HG03457 (cell line): ENCODE data around the gene PCDHA6.
"Not testable (repeated sequence)": the region's sequence is repeated elsewhere in the genome, so short reads cannot be mapped to it uniquely, and the experiment has no call there.

ENCODE experiments used
- ATAC-seq: cut with Tn5 transposase; IDR thresholded peaks from one replicate; pipeline ENCODE4 v1.9.1; 2021; ENCODE audit warnings: moderate number of reproducible peaks; ENCODE audit not compliant: unreplicated experiment

Gene PCDHA6

DNA sequence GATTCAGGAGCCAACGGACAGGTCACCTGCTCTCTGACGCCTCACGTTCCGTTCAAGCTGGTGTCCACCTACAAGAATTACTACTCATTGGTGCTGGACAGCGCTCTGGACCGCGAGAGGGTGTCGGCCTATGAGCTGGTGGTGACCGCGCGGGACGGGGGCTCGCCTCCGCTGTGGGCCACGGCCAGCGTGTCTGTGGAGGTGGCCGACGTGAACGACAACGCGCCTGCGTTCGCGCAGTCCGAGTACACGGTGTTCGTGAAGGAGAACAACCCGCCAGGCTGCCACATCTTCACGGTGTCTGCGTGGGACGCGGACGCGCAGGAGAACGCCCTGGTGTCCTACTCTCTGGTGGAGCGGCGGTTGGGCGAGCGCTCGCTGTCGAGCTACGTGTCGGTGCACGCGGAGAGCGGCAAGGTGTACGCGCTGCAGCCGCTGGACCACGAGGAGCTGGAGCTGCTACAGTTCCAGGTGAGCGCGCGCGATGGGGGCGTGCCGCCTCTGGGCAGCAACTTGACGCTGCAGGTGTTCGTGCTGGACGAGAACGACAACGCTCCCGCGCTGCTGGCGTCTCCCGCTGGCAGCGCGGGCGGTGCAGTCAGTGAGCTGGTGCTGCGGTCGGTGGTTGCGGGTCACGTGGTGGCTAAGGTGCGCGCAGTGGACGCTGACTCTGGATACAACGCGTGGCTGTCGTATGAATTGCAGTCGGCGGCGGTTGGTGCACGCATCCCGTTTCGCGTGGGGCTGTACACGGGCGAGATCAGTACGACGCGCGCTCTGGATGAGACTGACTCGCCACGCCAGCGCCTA, 29.6 kb downstream of the PCDHA6 start:
- ATAC-seq: no peak

DNA sequence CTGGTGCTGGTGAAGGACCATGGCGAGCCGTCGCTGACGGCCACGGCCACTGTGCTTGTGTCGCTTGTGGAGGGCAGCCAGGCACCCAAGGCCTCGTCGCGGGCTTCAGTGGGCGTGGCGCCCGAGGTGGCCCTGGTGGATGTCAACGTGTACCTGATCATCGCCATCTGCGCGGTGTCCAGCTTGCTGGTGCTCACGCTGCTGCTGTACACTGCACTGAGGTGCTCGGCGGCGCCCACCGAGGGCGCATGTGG, 30.2 kb downstream of the PCDHA6 start:
- ATAC-seq: no peak

GRCh38 chr5:140862441-140863295, 34.9 kb downstream of the PCDHA6 start:
- ATAC-seq: no peak

GRCh38 chr5:140868721-140869554, 41.2 kb downstream of the PCDHA6 start, which contains the start of gene PCDHA11:
TSS of gene PCDHA11 (plus strand) at chr5:140868957. CDS start at chr5:140869104, 147 bp downstream.
- ATAC-seq: no peak

- ATAC-seq: no peak
Observed at GRCh38 chr5:140869555-140869886, 41.8 kb downstream of the PCDHA6 start.

GRCh38 chr5:140870221-140871201, 42.8 kb downstream of the PCDHA6 start:
- no peak for ATAC-seq

DNA sequence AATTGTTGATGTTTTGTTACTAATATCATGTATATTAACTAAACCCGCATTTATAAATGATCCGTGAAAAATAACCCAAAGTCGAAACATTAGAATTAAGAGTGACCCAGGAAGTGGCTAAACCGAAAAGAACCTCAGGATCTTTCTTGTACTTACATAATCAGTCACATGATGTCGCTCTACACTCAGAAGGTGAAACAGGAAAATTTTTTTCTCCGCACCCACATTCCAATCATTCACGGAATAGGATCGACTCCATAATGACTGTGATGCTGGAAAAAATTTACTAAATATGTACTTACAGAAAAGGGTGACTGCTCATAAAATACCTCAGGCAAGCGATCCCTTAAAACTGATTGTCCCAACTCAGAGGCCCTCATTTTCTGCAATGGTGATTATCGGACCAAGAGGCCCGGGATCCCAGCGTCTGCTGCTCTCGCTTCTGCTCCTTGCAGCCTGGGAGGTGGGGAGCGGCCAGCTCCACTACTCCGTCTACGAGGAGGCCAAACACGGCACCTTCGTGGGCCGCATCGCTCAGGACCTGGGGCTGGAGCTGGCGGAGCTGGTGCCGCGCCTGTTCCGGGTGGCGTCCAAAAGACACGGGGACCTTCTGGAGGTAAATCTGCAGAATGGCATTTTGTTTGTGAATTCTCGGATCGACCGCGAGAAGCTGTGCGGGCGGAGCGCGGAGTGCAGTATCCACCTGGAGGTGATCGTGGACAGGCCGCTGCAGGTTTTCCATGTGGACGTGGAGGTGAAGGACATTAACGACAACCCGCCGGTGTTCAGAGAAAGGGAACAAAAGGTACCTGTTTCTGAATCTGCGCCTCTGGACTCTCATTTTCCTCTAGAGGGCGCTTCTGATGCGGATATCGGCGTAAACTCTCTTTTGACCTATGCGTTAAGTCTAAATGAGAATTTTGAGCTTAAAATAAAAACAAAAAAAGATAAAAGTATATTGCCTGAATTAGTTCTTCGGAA, 47.6 kb downstream of the PCDHA6 start, which contains the start of gene PCDHA12:
TSS of gene PCDHA12 (plus strand) at position 224 of the 981 bp plus-strand sequence. CDS start at position 389, 165 bp downstream.
- no peak for ATAC-seq

DNA sequence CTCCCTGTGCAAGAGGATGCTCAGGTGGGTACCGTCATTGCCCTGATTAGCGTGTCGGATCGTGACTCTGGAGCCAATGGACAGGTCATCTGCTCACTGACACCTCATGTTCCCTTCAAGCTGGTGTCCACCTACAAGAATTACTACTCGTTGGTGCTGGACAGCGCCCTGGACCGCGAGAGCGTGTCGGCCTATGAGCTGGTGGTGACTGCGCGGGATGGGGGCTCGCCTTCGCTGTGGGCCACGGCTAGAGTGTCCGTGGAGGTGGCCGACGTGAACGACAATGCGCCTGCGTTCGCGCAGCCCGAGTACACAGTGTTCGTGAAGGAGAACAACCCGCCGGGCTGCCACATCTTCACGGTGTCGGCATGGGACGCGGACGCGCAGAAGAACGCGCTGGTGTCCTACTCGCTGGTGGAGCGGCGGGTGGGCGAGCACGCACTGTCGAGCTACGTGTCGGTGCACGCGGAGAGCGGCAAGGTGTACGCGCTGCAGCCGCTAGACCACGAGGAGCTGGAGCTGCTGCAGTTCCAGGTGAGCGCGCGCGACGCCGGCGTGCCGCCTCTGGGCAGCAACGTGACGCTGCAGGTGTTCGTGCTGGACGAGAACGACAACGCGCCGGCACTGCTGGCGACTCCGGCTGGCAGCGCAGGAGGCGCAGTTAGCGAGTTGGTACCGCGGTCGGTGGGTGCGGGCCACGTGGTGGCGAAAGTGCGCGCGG, 48.9 kb downstream of the PCDHA6 start:
- ATAC-seq: not testable (repeated sequence)

DNA sequence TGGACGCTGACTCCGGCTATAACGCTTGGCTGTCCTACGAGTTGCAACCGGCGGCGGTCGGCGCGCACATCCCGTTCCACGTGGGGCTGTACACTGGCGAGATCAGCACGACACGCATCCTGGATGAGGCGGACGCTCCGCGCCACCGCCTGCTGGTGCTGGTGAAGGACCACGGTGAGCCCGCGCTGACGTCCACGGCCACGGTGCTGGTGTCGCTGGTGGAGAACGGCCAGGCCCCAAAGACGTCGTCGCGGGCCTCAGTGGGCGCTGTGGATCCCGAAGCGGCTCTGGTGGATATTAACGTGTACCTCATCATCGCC, 49.5 kb downstream of the PCDHA6 start:
- ATAC-seq: no peak
